RWPE1 (cell line): ENCODE results near the gene CAPZB.

Source experiments
- CTCF ChIA-PET: fragments of 350-600 bp; sonication (Branson Sonifier 250); formaldehyde crosslinking; extraction: SDS; loops from one replicate; lab custom pipeline; 2021; lab: Yijun Ruan, JAX
- POLR2A ChIA-PET: fragments of 400-600 bp; formaldehyde crosslinking; extraction: SDS; loops from one replicate; lab custom pipeline; 2020; ENCODE audit warnings: antibody characterized with exemption; ENCODE audit not compliant: low non-redundant PET; lab: Yijun Ruan, JAX
- DNase-seq: peaks from one replicate; pipeline ENCODE4 v3.0.0; 2012; ENCODE audit warnings: low spot score
- H3K27ac ChIP-seq: fragments of 450-650 bp; 2 replicates; pipeline ENCODE4 v1.5.1; 2017
- TF ChIP-seq, protein P1 (sequence below): fragments of 450-650 bp; conservative IDR thresholded peaks from 2 replicates; pipeline ENCODE4 v1.5.1; 2017; ENCODE audit warnings: low read depth, mild to moderate bottlenecking

CAPZB gene

DNA sequence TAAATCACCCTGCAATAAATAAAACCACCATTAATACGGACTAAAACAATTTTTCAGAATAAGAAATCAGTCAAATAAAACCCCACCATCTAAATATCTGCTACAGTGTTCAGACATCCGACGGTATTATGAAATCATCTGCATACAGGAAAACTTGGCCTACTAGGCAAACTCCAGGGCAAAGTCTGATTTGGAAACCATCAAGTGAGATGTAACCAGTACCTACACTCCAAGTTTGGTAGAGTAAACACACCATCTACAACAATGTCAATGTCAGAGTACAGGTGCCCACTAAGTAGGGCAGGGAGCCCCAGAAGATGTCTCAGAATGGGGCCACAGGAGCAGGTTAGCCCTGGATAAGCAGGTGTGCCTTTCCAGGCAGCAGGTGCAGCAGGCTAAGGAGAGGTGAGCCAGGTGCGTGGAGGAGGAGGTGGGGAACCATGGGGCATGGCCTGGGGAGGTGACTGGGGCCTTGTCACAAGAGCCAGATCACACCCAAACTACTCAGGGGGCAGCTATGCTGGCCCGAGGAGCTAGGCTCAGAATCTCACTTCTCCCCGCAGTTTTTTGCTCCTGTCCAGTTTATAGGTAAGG, 59.6 kb downstream of the CAPZB start:
- DNase-seq = no peak
- TF ChIP-seq, protein P1, sequence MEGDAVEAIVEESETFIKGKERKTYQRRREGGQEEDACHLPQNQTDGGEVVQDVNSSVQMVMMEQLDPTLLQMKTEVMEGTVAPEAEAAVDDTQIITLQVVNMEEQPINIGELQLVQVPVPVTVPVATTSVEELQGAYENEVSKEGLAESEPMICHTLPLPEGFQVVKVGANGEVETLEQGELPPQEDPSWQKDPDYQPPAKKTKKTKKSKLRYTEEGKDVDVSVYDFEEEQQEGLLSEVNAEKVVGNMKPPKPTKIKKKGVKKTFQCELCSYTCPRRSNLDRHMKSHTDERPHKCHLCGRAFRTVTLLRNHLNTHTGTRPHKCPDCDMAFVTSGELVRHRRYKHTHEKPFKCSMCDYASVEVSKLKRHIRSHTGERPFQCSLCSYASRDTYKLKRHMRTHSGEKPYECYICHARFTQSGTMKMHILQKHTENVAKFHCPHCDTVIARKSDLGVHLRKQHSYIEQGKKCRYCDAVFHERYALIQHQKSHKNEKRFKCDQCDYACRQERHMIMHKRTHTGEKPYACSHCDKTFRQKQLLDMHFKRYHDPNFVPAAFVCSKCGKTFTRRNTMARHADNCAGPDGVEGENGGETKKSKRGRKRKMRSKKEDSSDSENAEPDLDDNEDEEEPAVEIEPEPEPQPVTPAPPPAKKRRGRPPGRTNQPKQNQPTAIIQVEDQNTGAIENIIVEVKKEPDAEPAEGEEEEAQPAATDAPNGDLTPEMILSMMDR = no peak
- POLR2A ChIA-PET = interaction anchor here (0.5 kb wide), 1 partner anchor 28 kb away, joined by 5 read pairs; no protein-coding TSS in a partner anchor
- H3K27ac ChIP-seq = peak overlapping the region; percentile 43
- CTCF ChIA-PET = no interaction called here

DNA sequence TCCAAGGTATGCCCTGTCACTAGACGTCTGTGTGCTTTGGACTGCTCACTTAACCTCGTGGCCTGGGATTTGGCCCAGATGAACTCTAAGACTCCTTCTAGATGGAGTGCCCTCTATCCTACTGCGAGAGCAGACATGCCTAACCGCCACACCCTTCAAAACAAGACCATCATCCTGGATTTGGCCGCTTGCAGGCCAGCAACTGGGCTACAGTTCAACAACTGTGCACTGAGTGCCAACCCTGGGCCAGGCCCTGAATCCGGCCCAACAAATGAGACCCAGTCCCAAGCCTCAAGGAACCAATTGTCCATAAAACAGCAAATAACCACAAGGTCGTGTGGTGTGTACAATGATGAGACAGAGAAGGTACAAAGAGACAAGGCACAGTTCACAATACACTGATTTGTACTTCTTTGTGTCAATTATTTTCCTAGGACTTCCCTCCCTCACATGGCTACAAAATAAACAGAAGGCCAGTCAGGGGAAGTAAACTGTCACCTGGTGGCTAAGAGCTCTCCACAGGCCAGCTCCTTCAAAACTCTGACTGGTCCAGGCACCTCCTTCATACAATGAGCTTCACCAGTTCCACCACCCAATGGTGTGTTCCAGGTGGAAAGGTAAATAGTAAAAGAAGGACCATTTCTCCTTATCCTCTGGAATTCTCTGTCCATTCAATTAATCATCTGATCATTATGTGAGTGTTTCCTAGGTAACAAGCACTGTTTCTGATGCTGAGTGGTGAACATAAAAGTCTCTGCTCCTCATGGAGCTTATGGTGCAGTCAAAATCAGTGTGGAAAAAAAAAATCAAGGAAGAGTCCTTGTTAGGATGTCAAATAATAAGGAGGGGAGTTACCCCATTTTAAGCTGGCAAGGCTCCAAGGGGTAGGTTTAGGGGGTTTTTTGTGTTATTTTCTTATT, 60.4 kb downstream of the CAPZB start:
- CTCF ChIA-PET = no interaction called here

DNA sequence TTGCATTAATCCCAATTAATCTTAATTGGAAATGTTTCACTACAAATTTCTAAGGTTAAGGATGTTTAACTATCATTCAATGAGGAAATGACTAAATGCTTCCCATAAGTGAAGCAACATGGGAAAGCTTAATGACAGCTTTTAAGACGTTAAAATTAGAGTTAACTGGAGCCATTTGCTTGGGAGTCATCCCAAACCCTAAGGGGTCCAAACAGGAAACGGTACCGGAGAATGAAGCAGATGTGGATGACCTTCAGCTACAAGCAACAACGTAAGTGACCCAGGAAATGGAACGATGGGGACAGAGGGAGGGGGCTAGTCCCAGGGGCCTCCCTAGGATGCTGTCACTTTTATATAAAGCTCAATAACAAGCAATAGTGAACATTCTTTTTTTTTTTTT, 62.2 kb downstream of the CAPZB start:
- POLR2A ChIA-PET = no interaction called here
- CTCF ChIA-PET = interaction anchor here (0.7 kb wide), 1 partner anchor 146 kb away, joined by 3 read pairs; no protein-coding TSS in a partner anchor
- TF ChIP-seq, protein P1 = no peak

More for the DNA sequence above, 60.4 kb downstream of the CAPZB start:
- peak overlapping the region; percentile 76 for H3K27ac ChIP-seq
- POLR2A ChIA-PET = interaction anchor here (0.5 kb wide), 1 partner anchor 27 kb away, joined by 5 read pairs; no protein-coding TSS in a partner anchor
- DNase-seq = no peak
- TF ChIP-seq, protein P1 = no peak

DNA sequence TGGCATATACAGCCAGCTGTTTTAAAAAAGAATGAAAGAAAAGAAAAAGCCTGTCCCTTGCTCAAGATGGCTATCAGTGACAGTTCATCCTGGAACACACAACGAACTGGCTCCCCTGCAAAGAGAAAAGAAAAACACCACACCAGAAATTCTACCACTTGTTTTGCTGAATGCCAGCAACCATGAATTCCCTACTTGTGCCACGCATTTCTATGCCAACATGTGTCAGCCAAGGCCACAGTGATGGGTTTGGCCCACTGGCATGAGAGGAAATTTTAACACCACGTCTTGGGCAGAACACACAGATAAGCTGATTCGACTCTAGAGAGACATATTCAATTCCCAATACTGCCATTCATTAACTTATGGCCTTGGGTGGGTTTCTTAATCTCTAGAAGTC, 64.0 kb downstream of the CAPZB start:
- CTCF ChIA-PET = no interaction called here
- TF ChIP-seq, protein P1 = no peak
- POLR2A ChIA-PET = no interaction called here
- H3K27ac ChIP-seq = no peak overlapping the region
- no peak for DNase-seq

More for the DNA sequence above, 62.2 kb downstream of the CAPZB start:
- DNase-seq = no peak
- H3K27ac ChIP-seq = no peak overlapping the region

DNA sequence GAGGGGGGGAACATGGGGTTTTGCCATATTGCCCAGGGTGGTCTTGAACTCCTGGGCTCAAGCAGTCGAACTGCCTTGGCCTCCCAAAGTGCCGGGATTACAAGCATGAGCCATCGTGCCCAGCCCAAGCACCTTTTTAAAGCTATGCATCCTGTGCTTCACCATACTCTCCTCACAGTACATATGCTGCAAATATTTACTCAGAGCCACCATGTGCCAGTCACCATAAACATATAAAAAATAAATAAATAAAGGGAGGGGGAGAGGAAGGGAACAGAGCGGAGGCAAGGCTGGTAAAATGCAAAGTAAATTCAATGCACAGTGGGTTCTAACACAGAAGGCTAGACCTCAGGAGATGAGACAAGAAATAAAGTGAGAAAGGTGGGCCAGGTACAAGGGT, 64.7 kb downstream of the CAPZB start:
- ChIA-PET CTCF (no interaction called here), POLR2A (no interaction called here)
- no peak for DNase-seq
- TF ChIP-seq, protein P1 = no peak
- no peak overlapping the region for H3K27ac ChIP-seq

DNA sequence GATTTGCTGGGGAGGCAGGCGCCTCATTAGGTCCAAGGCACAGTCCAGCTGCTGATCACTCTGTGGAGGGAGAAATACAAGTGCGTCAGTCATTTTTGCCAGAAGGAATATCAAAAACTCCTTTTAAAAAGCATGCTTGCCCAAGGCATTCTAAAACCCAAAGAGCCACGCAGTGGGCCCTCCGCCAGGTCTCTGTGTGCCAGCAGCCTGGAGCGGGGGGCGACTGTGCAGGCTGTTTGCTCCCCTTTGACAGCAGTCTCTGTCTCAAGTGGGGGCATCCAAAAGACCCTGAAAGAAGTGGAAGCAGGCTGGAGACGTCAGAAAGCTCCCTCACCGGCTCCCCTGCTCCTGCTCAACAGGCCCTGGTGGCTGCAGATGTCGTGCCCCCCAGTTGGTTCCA, 65.6 kb downstream of the CAPZB start:
- TF ChIP-seq, protein P1 = no peak
- no peak for DNase-seq
- CTCF ChIA-PET = interaction anchor here (0.6 kb wide), 1 partner anchor 191 kb away, joined by 4 read pairs; no protein-coding TSS in a partner anchor
- no peak overlapping the region for H3K27ac ChIP-seq
- POLR2A ChIA-PET = no interaction called here
